Mesodermal cell (in vitro differentiated cells): ENCODE measurements around the gene TNIK.

Experiments
- H3K27ac ChIP-seq: 2 replicates; pipeline ENCODE4 v1.7.0; 2013; ENCODE audit warnings: mild to moderate bottlenecking, low read depth, low read length, moderate library complexity; ENCODE audit not compliant: severe bottlenecking
- H3K36me3 ChIP-seq: 2 replicates; pipeline ENCODE4 v1.7.1; 2013; ENCODE audit warnings: mild to moderate bottlenecking, low read length, moderate library complexity; ENCODE audit not compliant: control insufficient read depth, insufficient read depth
- H3K4me1 ChIP-seq: one replicate; pipeline ENCODE4 v1.7.1; 2013; ENCODE audit warnings: mild to moderate bottlenecking, low read length; ENCODE audit not compliant: insufficient read depth, control insufficient read depth, poor library complexity, severe bottlenecking
- H3K4me3 ChIP-seq: 2 replicates; pipeline ENCODE4 v1.7.0; 2013; ENCODE audit warnings: low read length, control low read depth, mild to moderate bottlenecking; ENCODE audit not compliant: insufficient read depth, poor library complexity, severe bottlenecking; ENCODE audit errors: extremely low read depth
- H3K9me3 ChIP-seq: 2 replicates; pipeline ENCODE4 v1.7.1; 2013; ENCODE audit warnings: mild to moderate bottlenecking, low read length, moderate library complexity; ENCODE audit not compliant: control insufficient read depth
- WGBS, 2 experiments: methylation state at CpG; one replicate each; pipeline ENCODE4 v1.1.5; 2013; ENCODE audit warnings: missing lambda C conversion rate in 2 of 2; ENCODE audit not compliant: insufficient coverage in 2 of 2; 5-methylcytosine and 5-hydroxymethylcytosine counted together

TNIK gene

GRCh38 chr3:171159024-171159821, 301.0 kb downstream of the TNIK start:
- 90 to 94% methylated on average over 16 to 18 of the region's 20 CpGs for WGBS, 2 experiments

GRCh38 chr3:171157980-171158379, 302.2 kb downstream of the TNIK start:
- H3K27ac ChIP-seq = no peak overlapping the region
- 87 to 100% methylated on average over 1 to 2 of the region's 3 CpGs for WGBS, 2 experiments
- peaks cover 84% of the 10 kb centered on the region for H3K36me3 ChIP-seq
- H3K9me3 ChIP-seq = peaks cover 3% of the 10 kb centered on the region
- peaks cover 6% of the 10 kb centered on the region for H3K4me1 ChIP-seq
- H3K4me3 ChIP-seq = no peak overlapping the region

More at GRCh38 chr3:171159024-171159821, 301.0 kb downstream of the TNIK start:
- Histone ChIP-seq H3K36me3 (peaks cover 87% of the 10 kb centered on the region), H3K4me3 (no peak overlapping the region), H3K27ac (no peak overlapping the region), H3K9me3 (peaks cover 7% of the 10 kb centered on the region), H3K4me1 (peaks cover 6% of the 10 kb centered on the region)

GRCh38 chr3:171157286-171157685, 302.9 kb downstream of the TNIK start:
- H3K27ac ChIP-seq = no peak overlapping the region
- H3K4me3 ChIP-seq = no peak overlapping the region
- 88 to 93% methylated on average over 5 to 10 of the region's 14 CpGs for WGBS, 2 experiments
- H3K36me3 ChIP-seq = peaks cover 77% of the 10 kb centered on the region
- H3K4me1 ChIP-seq = peaks cover 6% of the 10 kb centered on the region
- H3K9me3 ChIP-seq = no peaks in the 10 kb centered on the region

- no peak overlapping the region for H3K4me3 ChIP-seq
- H3K9me3 ChIP-seq = no peaks in the 10 kb centered on the region
- no peak overlapping the region for H3K27ac ChIP-seq
- H3K36me3 ChIP-seq = peaks cover 75% of the 10 kb centered on the region
- 78 to 94% methylated on average over 1 to 5 of the region's 6 CpGs for WGBS, 2 experiments
- peaks cover 6% of the 10 kb centered on the region for H3K4me1 ChIP-seq
Measured at GRCh38 chr3:171156401-171157010, 303.7 kb downstream of the TNIK start.

- Histone ChIP-seq H3K9me3 (no peaks in the 10 kb centered on the region), H3K4me3 (no peak overlapping the region), H3K4me1 (peaks cover 6% of the 10 kb centered on the region), H3K36me3 (peaks cover 65% of the 10 kb centered on the region), H3K27ac (no peak overlapping the region)
- WGBS, 2 experiments = 96% methylated on average over 3 to 4 of the region's 4 CpGs
Measured at GRCh38 chr3:171155122-171155700, 305.0 kb downstream of the TNIK start.

- peaks cover 55% of the 10 kb centered on the region for H3K36me3 ChIP-seq
- peaks cover 6% of the 10 kb centered on the region for H3K4me1 ChIP-seq
- no peaks in the 10 kb centered on the region for H3K9me3 ChIP-seq
- WGBS, 2 experiments = no CpG with 5 or more reads among the region's 2 CpGs
- no peak overlapping the region for H3K4me3 ChIP-seq
- no peak overlapping the region for H3K27ac ChIP-seq
Measured at GRCh38 chr3:171150945-171151344, 309.3 kb downstream of the TNIK start.

- H3K36me3 ChIP-seq = peaks cover 45% of the 10 kb centered on the region
- no peaks in the 10 kb centered on the region for H3K4me1 ChIP-seq
- no peak overlapping the region for H3K4me3 ChIP-seq
- WGBS, 2 experiments = 91 to 93% methylated on average over 6 to 7 of the region's 7 CpGs
- no peaks in the 10 kb centered on the region for H3K9me3 ChIP-seq
- H3K27ac ChIP-seq = no peak overlapping the region
Measured at GRCh38 chr3:171149526-171150116, 310.6 kb downstream of the TNIK start.

- no peak overlapping the region for H3K4me3 ChIP-seq
- H3K4me1 ChIP-seq = no peaks in the 10 kb centered on the region
- H3K27ac ChIP-seq = no peak overlapping the region
- 77% methylated on average over 2 of the region's 3 CpGs; no CpG with 5 or more reads in 1 of the 2 experiments for WGBS, 2 experiments
- H3K36me3 ChIP-seq = peaks cover 45% of the 10 kb centered on the region
- H3K9me3 ChIP-seq = no peaks in the 10 kb centered on the region
Measured at GRCh38 chr3:171145798-171146197, 314.4 kb downstream of the TNIK start.

- Histone ChIP-seq H3K4me3 (no peak overlapping the region), H3K36me3 (peaks cover 38% of the 10 kb centered on the region), H3K9me3 (no peaks in the 10 kb centered on the region), H3K27ac (no peak overlapping the region), H3K4me1 (no peaks in the 10 kb centered on the region)
- WGBS, 2 experiments = 95% methylated on average over 4 of the region's 5 CpGs; no CpG with 5 or more reads in 1 of the 2 experiments
Measured at GRCh38 chr3:171142985-171143384, 317.2 kb downstream of the TNIK start.

- Histone ChIP-seq H3K36me3 (peaks cover 42% of the 10 kb centered on the region), H3K4me3 (no peak overlapping the region), H3K9me3 (no peaks in the 10 kb centered on the region), H3K4me1 (no peaks in the 10 kb centered on the region), H3K27ac (no peak overlapping the region)
- WGBS, 2 experiments = 97% methylated on average over 6 to 9 of the region's 10 CpGs
Measured at GRCh38 chr3:171140246-171140645, 320.0 kb downstream of the TNIK start.
